ENCODE data around the gene VASN. TPM values are rescaled to one million over a fixed set of nuclear protein-coding genes. Genes with fewer than 3 reads are reported as not detected.

VASN gene
- total and polyA plus RNA-seq, 9 of the 15 experiments (the other 6 are each of a cell fraction or from before 2014, with no cell fraction given), result 0.01 to 2.5 (median 0.41) TPM; not detected in 1

DNA sequence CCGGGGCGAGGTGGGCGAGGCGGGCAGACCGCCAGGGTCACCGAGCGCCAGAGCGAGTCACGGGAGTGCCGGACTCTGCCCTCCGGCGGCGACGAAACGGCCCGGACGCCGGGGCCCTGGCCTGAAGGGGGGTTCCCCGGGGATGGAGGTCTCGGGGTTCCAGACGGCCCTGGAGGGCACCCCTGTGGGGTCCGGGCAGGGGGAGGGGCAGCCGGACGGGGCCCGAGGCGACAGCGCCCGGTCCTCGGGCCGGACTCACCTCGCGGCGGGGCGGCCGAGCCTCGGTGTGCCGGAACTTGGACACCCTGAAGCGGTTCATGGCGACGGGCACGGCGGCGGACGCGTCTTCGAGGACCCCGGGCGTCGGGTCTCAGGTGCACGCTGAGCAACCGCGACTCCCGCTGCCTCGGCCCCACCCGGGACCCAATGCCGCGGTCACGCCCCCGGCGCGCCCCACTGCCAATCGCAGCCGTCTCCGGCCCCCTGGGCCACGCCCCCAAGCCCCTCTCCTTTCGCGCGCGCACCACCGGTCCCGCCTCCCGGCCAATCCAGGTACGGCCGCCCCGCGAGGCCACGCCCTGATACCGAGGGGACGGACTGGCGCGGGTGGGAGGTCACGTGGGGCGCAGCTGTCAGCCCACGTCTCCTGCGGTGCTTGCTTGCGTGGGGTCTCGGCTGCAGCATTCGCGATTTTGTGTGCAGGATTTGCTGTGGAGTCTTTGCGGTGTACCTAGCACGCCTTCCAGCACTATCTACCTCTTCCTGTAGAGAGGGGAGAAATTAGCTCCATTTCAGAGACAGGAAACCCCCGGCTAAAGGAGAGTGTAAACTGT is 44.8 kb downstream of the VASN start, which contains the start of gene CORO7 (continued):
- TF ChIP-seq HIVEP1 (CRISPR knock-in tag; IDR thresholded peaks at IDR 0.05) (0 out of 2 replicates have a peak, but pooled peaks have one; percentile 38), CAMTA2 (CRISPR knock-in tag; conservative IDR thresholded peaks at IDR 0.05) (no peak), MGA (IDR thresholded peaks at IDR 0.05) (peak; percentile 58), MYC (IDR thresholded peaks at IDR 0.05; ENCODE audit: low read depth, low read length) (peak; percentile 38; the same call in 1 of the 2 replicates), MYC (CRISPR knock-in tag; IDR thresholded peaks at IDR 0.05; ENCODE audit: borderline replicate concordance, low read depth) (no peak), RBM25 (IDR thresholded peaks at IDR 0.05; ENCODE audit: low read depth, low read length, severe bottlenecking) (peak; percentile 90), CREM (IDR thresholded peaks at IDR 0.05; ENCODE audit: low read depth) (0 out of 2 replicates have a peak, but pooled peaks have one; percentile 13), ARID4B (CRISPR knock-in tag; IDR thresholded peaks at IDR 0.05) (peak; percentile 61; the same call in 1 of the 2 replicates), ZKSCAN3 (CRISPR knock-in tag; IDR thresholded peaks at IDR 0.05) (no peak), SMARCA4 (IDR thresholded peaks at IDR 0.05) (no peak), SNRNP70 (optimal IDR thresholded peaks at IDR 0.05; ENCODE audit: low read depth, low read length) (no peak)

All from K562 (cell line).